NCI-H2227 (cell line): ENCODE results near the gene ZC2HC1B.

ENCODE experiments used
- DNase-seq: peaks from one replicate; lab custom pipeline; 2025; ENCODE audit not compliant: unreplicated experiment; lab: John Stamatoyannopoulos, UW

Gene ZC2HC1B

DNA sequence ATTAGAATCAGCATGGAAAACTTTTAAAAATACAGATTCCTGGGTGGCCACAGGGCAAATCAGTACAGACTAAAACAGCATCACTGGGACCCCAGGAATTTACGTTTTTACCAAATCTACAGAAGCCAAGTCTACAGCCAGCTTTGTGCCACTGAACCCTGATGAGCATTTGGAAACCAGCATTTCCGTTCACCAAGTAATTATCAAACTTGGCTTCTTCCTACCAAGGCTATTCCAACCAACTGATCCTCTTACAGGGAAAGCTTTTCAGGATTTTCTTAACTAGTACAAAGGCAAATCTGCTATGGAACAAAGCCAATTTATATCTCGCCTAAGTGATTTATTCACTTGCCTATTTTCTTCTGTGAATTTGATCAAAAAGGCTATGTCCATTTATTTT is 96.8 kb downstream of the ZC2HC1B start:
- no peak for DNase-seq

DNA sequence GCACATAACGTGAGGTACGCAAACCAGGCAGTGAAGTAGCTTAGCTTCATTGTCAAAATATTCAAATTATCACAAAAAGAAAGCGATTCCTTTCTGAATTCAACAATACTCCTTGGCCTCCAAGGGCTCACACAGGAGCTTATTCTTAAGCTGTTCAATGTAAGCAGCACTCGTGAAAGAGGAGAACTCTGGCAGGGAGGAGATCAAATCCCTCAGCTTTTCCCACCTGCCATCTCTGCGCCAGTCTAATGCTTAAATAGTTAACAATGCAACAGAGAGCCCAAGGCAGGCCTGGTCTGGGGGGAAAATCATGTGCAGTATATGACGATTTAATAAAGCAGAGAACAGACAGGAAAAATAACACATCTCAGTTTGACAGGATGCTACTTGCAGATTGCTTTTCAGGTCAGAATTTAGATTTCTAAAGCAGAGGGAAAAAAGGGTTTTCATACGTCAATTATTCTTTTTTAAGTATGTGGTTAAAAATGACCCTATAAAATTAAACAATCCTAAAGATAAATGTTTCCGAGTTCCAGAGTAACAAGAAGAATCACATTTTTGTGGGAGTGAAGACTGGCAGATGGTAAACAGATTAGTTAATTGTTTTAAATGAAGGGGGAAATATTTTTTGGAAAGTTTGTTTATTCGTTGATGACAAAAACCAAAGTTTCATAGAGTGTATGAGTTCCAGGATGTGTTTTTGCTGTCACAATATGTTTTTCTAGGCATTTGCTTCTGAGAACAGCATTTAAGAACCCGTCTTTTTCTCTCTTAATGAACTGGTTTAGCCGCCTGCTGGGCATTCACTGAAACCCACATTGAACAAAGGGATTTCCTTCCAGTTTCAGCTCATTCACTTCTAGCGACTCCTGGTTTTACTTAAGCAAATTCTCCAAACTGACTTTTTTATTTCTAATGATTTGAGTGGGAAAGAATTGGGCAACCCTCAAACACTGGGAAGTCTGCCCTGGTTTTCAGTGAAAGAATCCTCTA is 97.9 kb downstream of the ZC2HC1B start:
- DNase-seq: peak; percentile 14

DNA sequence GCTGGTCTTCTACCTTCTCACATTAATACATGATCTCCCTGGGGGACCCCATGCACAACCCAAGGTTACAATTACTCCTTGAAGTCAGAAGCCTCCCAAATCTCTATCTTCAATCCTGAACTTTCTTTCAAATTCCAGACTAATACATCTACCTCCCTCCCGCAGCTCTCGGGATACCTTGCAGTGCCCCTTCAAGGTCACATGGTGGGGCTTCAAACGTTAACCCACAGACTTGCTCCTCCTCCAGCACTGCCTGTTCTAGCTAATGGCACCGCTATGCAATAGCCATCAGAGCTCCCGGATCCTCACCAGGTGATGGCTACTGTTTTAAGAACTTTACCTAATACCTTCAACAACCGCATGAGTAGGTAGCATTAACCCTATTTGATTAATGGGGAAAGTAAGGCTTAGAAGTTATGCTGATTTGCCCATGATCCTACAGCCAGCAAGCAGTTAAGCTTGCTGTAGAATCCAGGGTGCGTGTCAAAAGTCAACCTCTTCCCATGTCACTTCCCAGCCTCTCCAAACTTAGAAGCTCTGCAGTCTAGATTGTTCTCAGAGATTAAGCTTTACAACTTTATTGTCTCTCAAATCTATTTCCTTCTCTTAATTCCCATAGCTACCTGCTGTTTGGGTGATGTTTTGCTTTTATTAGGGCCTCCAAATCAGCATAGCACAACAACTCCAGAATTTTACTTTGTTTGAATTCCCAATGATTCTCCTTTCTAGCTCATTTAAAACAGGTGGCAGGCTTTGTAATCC is 99.1 kb downstream of the ZC2HC1B start:
- DNase-seq: no peak

DNA sequence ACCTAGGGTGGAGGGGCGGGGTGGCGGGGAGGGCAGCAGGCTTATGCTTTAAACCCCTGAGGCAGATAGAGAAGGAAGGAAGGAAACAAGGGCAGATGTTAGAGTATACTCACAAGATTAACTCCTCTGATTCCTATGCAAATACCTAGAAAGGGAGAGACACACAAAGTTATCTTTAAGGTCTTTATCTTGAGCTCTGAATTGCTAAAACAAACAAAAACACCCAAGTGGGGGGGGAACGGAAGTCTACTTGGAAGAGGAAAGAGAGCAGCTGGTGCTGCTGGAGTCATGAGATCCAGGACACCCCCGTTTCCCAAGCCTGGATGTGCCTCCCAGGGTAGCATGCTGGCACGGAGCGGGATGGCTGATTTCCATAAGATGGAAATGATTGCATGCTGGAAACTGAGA is 100.4 kb downstream of the ZC2HC1B start:
- DNase-seq: no peak

- DNase-seq: no peak
Observed at GRCh38 chr6:143965503-143966171, 101.4 kb downstream of the ZC2HC1B start.

- no peak for DNase-seq
Observed at GRCh38 chr6:143966312-143966711, 102.0 kb downstream of the ZC2HC1B start.

GRCh38 chr6:143967706-143968376 is 103.6 kb downstream of the ZC2HC1B start:
- DNase-seq: no peak

DNA sequence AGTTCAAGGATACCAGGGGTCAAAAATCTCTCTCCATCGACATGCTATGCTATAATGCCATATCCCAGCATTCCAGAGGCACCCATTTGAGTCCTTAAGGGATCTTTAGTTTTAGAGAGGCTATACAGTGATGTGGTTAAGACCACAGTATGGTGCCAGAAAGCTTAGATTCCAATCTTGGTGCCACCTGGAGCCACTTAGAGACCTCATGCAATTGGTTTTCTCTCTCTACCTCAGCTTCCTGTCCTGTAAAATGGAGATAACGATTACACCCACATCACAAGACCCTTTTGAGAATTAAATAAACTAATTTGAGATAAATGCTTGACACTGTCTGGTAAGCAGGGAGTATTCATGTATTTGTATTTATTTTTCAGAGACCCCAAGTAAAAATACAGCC is 104.8 kb downstream of the ZC2HC1B start:
- no peak for DNase-seq

- DNase-seq: no peak
Observed at GRCh38 chr6:143970456-143971218, 106.4 kb downstream of the ZC2HC1B start.

- DNase-seq: no peak
Observed at GRCh38 chr6:143971482-143972205, 107.4 kb downstream of the ZC2HC1B start.

GRCh38 chr6:143973097-143973966 is 109.1 kb downstream of the ZC2HC1B start:
- peak; percentile 26 for DNase-seq

DNA sequence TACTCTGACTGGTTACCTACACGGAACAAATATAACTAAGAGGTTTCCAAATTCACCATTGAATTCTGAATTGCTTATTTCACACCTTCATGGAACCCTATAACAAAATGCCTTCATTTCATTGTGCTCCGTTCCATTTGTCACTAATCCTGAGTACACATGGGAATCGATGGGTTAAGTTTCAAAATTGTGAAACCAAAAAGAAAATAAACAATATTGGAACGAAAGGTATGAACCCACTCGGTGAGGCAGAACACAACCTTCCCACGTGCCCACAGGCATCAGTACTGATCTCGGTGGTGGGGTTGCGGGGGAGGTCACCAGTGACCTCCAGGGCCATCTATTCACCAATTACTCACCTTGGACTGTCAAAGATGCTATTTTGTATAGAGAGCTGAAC is 109.8 kb downstream of the ZC2HC1B start:
- DNase-seq: no peak

GRCh38 chr6:143976806-143977349 is 112.6 kb downstream of the ZC2HC1B start:
- DNase-seq: no peak

DNA sequence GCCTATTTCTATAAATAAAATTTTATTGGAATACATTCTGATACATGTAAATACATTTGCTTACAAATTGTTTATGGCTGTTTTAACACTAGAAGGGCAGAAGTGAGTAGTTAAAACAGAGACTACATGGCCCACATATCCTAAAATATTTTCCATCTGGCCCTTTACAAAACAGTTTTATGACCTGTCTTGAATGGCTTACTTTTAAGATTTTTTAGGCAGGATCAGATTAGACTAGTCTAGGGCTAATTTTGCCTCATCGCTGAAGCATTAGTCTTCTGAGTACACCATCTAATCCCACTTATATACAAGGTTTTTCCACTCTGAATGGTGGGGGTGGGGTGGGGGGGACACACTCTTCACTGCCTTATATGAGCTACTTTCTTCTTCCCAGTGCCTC is 116.6 kb downstream of the ZC2HC1B start:
- DNase-seq: no peak

DNA sequence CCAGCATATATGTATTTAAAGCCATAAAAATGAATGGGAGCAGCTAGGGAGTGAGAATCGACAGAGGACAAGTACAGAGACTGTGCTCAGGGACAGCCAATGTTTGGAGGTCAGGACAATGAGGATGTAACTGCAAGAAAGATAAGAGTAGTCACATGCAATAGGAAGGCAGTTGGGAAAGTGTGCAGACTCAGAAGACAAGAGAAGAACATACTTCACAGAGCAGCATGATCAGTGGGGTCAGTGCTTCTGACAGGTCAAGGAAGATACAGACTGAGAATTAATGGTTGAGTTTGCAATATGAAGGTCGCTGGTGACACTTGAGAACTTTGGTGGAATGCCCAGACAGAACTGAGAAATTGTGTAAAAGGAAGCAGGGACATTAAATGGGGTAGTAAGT is 118.7 kb downstream of the ZC2HC1B start:
- no peak for DNase-seq

GRCh38 chr6:143984666-143985065 is 120.4 kb downstream of the ZC2HC1B start:
- DNase-seq: no peak

- peak; percentile 71 for DNase-seq
Observed at GRCh38 chr6:143986463-143987065, 122.3 kb downstream of the ZC2HC1B start.
